ENCODE data around the gene ADAP1. TPM values are rescaled to one million over a fixed set of nuclear protein-coding genes. Genes with fewer than 3 reads are reported as not detected.

ADAP1 gene
- total and polyA plus RNA-seq, 4 donors = 30.8 to 116 (median 79.0) TPM

GRCh38 chr7:893686-894085 is 60.8 kb downstream of the ADAP1 start:
- no peak for DNase-seq (ENCODE audit: low read depth in 4 of 6, low spot score in 6 of 6)
- Histone ChIP-seq H3K4me1 (ENCODE audit: control insufficient read depth, insufficient read depth, low read length) (peaks cover 7% of the 10 kb centered on the region), H3K9me3 (ENCODE audit: control insufficient read depth, insufficient read depth, low read length) (no peaks in the 10 kb centered on the region), H3K4me3 (ENCODE audit: low read depth, low read length) (no peak overlapping the region), H3K27me3 (ENCODE audit: control insufficient read depth, insufficient read depth, low read length) (no peaks in the 10 kb centered on the region), H3K27ac (ENCODE audit: low read depth, low read length) (no peak overlapping the region), H3K36me3 (ENCODE audit: control insufficient read depth, insufficient read depth, low read length) (peaks cover 94% of the 10 kb centered on the region)
- 92% methylated on average over 18 of the region's 19 CpGs for WGBS (ENCODE audit: insufficient coverage)

GRCh38 chr7:892648-893593 is 61.6 kb downstream of the ADAP1 start:
- 98% methylated on average over 34 of the region's 48 CpGs for WGBS (ENCODE audit: insufficient coverage)
- Histone ChIP-seq H3K27ac (ENCODE audit: low read depth, low read length) (no peak overlapping the region), H3K9me3 (ENCODE audit: control insufficient read depth, insufficient read depth, low read length) (no peaks in the 10 kb centered on the region), H3K4me3 (ENCODE audit: low read depth, low read length) (no peak overlapping the region), H3K36me3 (ENCODE audit: control insufficient read depth, insufficient read depth, low read length) (peaks cover 94% of the 10 kb centered on the region), H3K4me1 (ENCODE audit: control insufficient read depth, insufficient read depth, low read length) (peaks cover 5% of the 10 kb centered on the region), H3K27me3 (ENCODE audit: control insufficient read depth, insufficient read depth, low read length) (no peaks in the 10 kb centered on the region)
- DNase-seq (ENCODE audit: low read depth in 4 of 6, low spot score in 6 of 6) = no peak

- H3K9me3 ChIP-seq (ENCODE audit: control insufficient read depth, insufficient read depth, low read length) = no peaks in the 10 kb centered on the region
- H3K4me3 ChIP-seq (ENCODE audit: low read depth, low read length) = no peak overlapping the region
- WGBS (ENCODE audit: insufficient coverage) = over 99% methylated on average over 17 of the region's 20 CpGs
- H3K4me1 ChIP-seq (ENCODE audit: control insufficient read depth, insufficient read depth, low read length) = no peaks in the 10 kb centered on the region
- DNase-seq (ENCODE audit: low read depth in 4 of 6, low spot score in 6 of 6) = no peak
- H3K27me3 ChIP-seq (ENCODE audit: control insufficient read depth, insufficient read depth, low read length) = no peaks in the 10 kb centered on the region
- no peak overlapping the region for H3K27ac ChIP-seq (ENCODE audit: low read depth, low read length)
- H3K36me3 ChIP-seq (ENCODE audit: control insufficient read depth, insufficient read depth, low read length) = peaks cover 94% of the 10 kb centered on the region
Measured at GRCh38 chr7:891805-892204, 62.7 kb downstream of the ADAP1 start.

GRCh38 chr7:891291-891690 is 63.2 kb downstream of the ADAP1 start:
- no peak overlapping the region for H3K4me3 ChIP-seq (ENCODE audit: low read depth, low read length)
- no peak for DNase-seq (ENCODE audit: low read depth in 4 of 6, low spot score in 6 of 6)
- 95% methylated on average over 25 of the region's 29 CpGs for WGBS (ENCODE audit: insufficient coverage)
- no peaks in the 10 kb centered on the region for H3K9me3 ChIP-seq (ENCODE audit: control insufficient read depth, insufficient read depth, low read length)
- H3K36me3 ChIP-seq (ENCODE audit: control insufficient read depth, insufficient read depth, low read length) = peaks cover 94% of the 10 kb centered on the region
- no peak overlapping the region for H3K27ac ChIP-seq (ENCODE audit: low read depth, low read length)
- no peaks in the 10 kb centered on the region for H3K4me1 ChIP-seq (ENCODE audit: control insufficient read depth, insufficient read depth, low read length)
- no peaks in the 10 kb centered on the region for H3K27me3 ChIP-seq (ENCODE audit: control insufficient read depth, insufficient read depth, low read length)

GRCh38 chr7:890868-891267 is 63.6 kb downstream of the ADAP1 start:
- H3K4me1 ChIP-seq (ENCODE audit: control insufficient read depth, insufficient read depth, low read length) = no peaks in the 10 kb centered on the region
- DNase-seq (ENCODE audit: low read depth in 4 of 6, low spot score in 6 of 6) = no peak
- no peaks in the 10 kb centered on the region for H3K9me3 ChIP-seq (ENCODE audit: control insufficient read depth, insufficient read depth, low read length)
- peaks cover 95% of the 10 kb centered on the region for H3K36me3 ChIP-seq (ENCODE audit: control insufficient read depth, insufficient read depth, low read length)
- H3K27me3 ChIP-seq (ENCODE audit: control insufficient read depth, insufficient read depth, low read length) = no peaks in the 10 kb centered on the region
- H3K27ac ChIP-seq (ENCODE audit: low read depth, low read length) = no peak overlapping the region
- H3K4me3 ChIP-seq (ENCODE audit: low read depth, low read length) = no peak overlapping the region
- 96% methylated on average over 12 of the region's 15 CpGs for WGBS (ENCODE audit: insufficient coverage)

GRCh38 chr7:889391-889790 is 65.1 kb downstream of the ADAP1 start:
- H3K4me1 ChIP-seq (ENCODE audit: control insufficient read depth, insufficient read depth, low read length) = peaks cover 5% of the 10 kb centered on the region
- H3K27ac ChIP-seq (ENCODE audit: low read depth, low read length) = no peak overlapping the region
- H3K27me3 ChIP-seq (ENCODE audit: control insufficient read depth, insufficient read depth, low read length) = no peaks in the 10 kb centered on the region
- no peaks in the 10 kb centered on the region for H3K9me3 ChIP-seq (ENCODE audit: control insufficient read depth, insufficient read depth, low read length)
- H3K4me3 ChIP-seq (ENCODE audit: low read depth, low read length) = no peak overlapping the region
- WGBS (ENCODE audit: insufficient coverage) = 100% methylated on average over 4 of the region's 18 CpGs
- no peak for DNase-seq (ENCODE audit: low read depth in 4 of 6, low spot score in 6 of 6)
- peaks cover 90% of the 10 kb centered on the region for H3K36me3 ChIP-seq (ENCODE audit: control insufficient read depth, insufficient read depth, low read length)

GRCh38 chr7:889025-889390 is 65.5 kb downstream of the ADAP1 start:
- Histone ChIP-seq H3K27ac (ENCODE audit: low read depth, low read length) (no peak overlapping the region), H3K36me3 (ENCODE audit: control insufficient read depth, insufficient read depth, low read length) (peaks cover 90% of the 10 kb centered on the region)

GRCh38 chr7:888081-889024 is 66.1 kb downstream of the ADAP1 start:
- Histone ChIP-seq H3K27me3 (ENCODE audit: control insufficient read depth, insufficient read depth, low read length) (no peaks in the 10 kb centered on the region), H3K4me3 (ENCODE audit: low read depth, low read length) (no peak overlapping the region), H3K27ac (ENCODE audit: low read depth, low read length) (no peak overlapping the region), H3K4me1 (ENCODE audit: control insufficient read depth, insufficient read depth, low read length) (peaks cover 12% of the 10 kb centered on the region), H3K36me3 (ENCODE audit: control insufficient read depth, insufficient read depth, low read length) (peaks cover 90% of the 10 kb centered on the region), H3K9me3 (ENCODE audit: control insufficient read depth, insufficient read depth, low read length) (no peaks in the 10 kb centered on the region)
- 97% methylated on average over 42 of the region's 43 CpGs for WGBS (ENCODE audit: insufficient coverage)
- DNase-seq (ENCODE audit: low read depth in 4 of 6, low spot score in 6 of 6) = no peak

More at GRCh38 chr7:889025-889390, 65.5 kb downstream of the ADAP1 start:
- DNase-seq (ENCODE audit: low read depth in 4 of 6, low spot score in 6 of 6) = no peak
- no peaks in the 10 kb centered on the region for H3K27me3 ChIP-seq (ENCODE audit: control insufficient read depth, insufficient read depth, low read length)
- WGBS (ENCODE audit: insufficient coverage) = 98% methylated on average over 14 of the region's 15 CpGs
- no peak overlapping the region for H3K4me3 ChIP-seq (ENCODE audit: low read depth, low read length)
- peaks cover 8% of the 10 kb centered on the region for H3K4me1 ChIP-seq (ENCODE audit: control insufficient read depth, insufficient read depth, low read length)
- no peaks in the 10 kb centered on the region for H3K9me3 ChIP-seq (ENCODE audit: control insufficient read depth, insufficient read depth, low read length)

GRCh38 chr7:887488-887820 is 67.0 kb downstream of the ADAP1 start:
- no peak for DNase-seq (ENCODE audit: low read depth in 4 of 6, low spot score in 6 of 6)
- no peaks in the 10 kb centered on the region for H3K9me3 ChIP-seq (ENCODE audit: control insufficient read depth, insufficient read depth, low read length)
- no peak overlapping the region for H3K27ac ChIP-seq (ENCODE audit: low read depth, low read length)
- peaks cover 89% of the 10 kb centered on the region for H3K36me3 ChIP-seq (ENCODE audit: control insufficient read depth, insufficient read depth, low read length)
- no peak overlapping the region for H3K4me3 ChIP-seq (ENCODE audit: low read depth, low read length)
- WGBS (ENCODE audit: insufficient coverage) = 97% methylated on average over 18 of the region's 18 CpGs
- peaks cover 19% of the 10 kb centered on the region for H3K4me1 ChIP-seq (ENCODE audit: control insufficient read depth, insufficient read depth, low read length)
- no peaks in the 10 kb centered on the region for H3K27me3 ChIP-seq (ENCODE audit: control insufficient read depth, insufficient read depth, low read length)
